HG02759 (cell line): Measurements from ENCODE around the gene NUDT9.
"Not testable (repeated sequence)": the region's sequence is repeated elsewhere in the genome, so short reads cannot be mapped to it uniquely, and the experiment has no call there.

Source experiments
- ATAC-seq: cut with Tn5 transposase; IDR thresholded peaks from one replicate; pipeline ENCODE4 v1.9.1; 2021; ENCODE audit warnings: mild to moderate bottlenecking, moderate library complexity; ENCODE audit not compliant: unreplicated experiment

Gene NUDT9

GRCh38 chr4:87406902-87407301, 15.5 kb upstream of the NUDT9 start:
- ATAC-seq, result not testable (repeated sequence)

- no peak for ATAC-seq
These were observed 12.9 kb upstream of the NUDT9 start for GRCh38 chr4:87409420-87409939.

GRCh38 chr4:87410157-87410556, 12.2 kb upstream of the NUDT9 start:
- no peak for ATAC-seq

- no peak for ATAC-seq
These were observed 11.7 kb upstream of the NUDT9 start for GRCh38 chr4:87410679-87411078.

- no peak for ATAC-seq
These were observed 7.6 kb upstream of the NUDT9 start for GRCh38 chr4:87414816-87415215.

- no peak for ATAC-seq
These were observed 5.4 kb upstream of the NUDT9 start for GRCh38 chr4:87416965-87417364.

- ATAC-seq, result not testable (repeated sequence)
These were observed 4.0 kb upstream of the NUDT9 start for GRCh38 chr4:87418410-87418809.

- ATAC-seq, result no peak
These were observed 2.7 kb upstream of the NUDT9 start for GRCh38 chr4:87419578-87420249.

- ATAC-seq, result no peak
These were observed 2.0 kb upstream of the NUDT9 start for GRCh38 chr4:87420276-87420830.

- no peak for ATAC-seq
These were observed 1.1 kb downstream of the NUDT9 start for GRCh38 chr4:87423317-87424098.

GRCh38 chr4:87424099-87424543, 1.7 kb downstream of the NUDT9 start:
- not testable (repeated sequence) for ATAC-seq

GRCh38 chr4:87425711-87426110, 3.3 kb downstream of the NUDT9 start:
- ATAC-seq, result no peak

- no peak for ATAC-seq
These were observed 4.6 kb downstream of the NUDT9 start for GRCh38 chr4:87426865-87427517.

- no peak for ATAC-seq
These were observed 5.1 kb downstream of the NUDT9 start for GRCh38 chr4:87427518-87427868.

GRCh38 chr4:87428979-87429378, 6.6 kb downstream of the NUDT9 start:
- no peak for ATAC-seq

GRCh38 chr4:87430038-87430437, 7.7 kb downstream of the NUDT9 start:
- ATAC-seq, result no peak

GRCh38 chr4:87433342-87433741, 11.0 kb downstream of the NUDT9 start:
- no peak for ATAC-seq

- ATAC-seq, result no peak
These were observed 20.5 kb downstream of the NUDT9 start for GRCh38 chr4:87442889-87443288.

GRCh38 chr4:87444741-87445140, 22.4 kb downstream of the NUDT9 start:
- no peak for ATAC-seq

- ATAC-seq, result no peak
These were observed 23.6 kb downstream of the NUDT9 start for GRCh38 chr4:87445964-87446363.

GRCh38 chr4:87446375-87446774, 24.0 kb downstream of the NUDT9 start:
- ATAC-seq, result not testable (repeated sequence)
